BJ (cell line): Measurements from ENCODE around the gene TAX1BP1. TPM values are rescaled to one million over a fixed set of nuclear protein-coding genes. Genes with fewer than 3 reads are reported as not detected.

Experiments
- CTCF ChIA-PET: fragments of 350-600 bp; formaldehyde crosslinking; extraction: SDS; loops from one replicate; lab custom pipeline; 2021; ENCODE audit warnings: antibody characterized with exemption, inconsistent platforms; lab: Yijun Ruan, JAX
- POLR2A ChIA-PET: fragments of 300-600 bp; sonication (Branson Sonifier 250); formaldehyde crosslinking; extraction: SDS; loops from one replicate; lab custom pipeline; 2021; ENCODE audit warnings: antibody characterized with exemption; lab: Charles Lee
- DNase-seq: peaks from one replicate; pipeline ENCODE4 v3.0.0-alpha.2; 2011; ENCODE audit warnings: low read depth
- H3K27me3 ChIP-seq: 2 replicates; pipeline ENCODE4 v1.6.0; 2011; ENCODE audit warnings: low read length; ENCODE audit not compliant: control insufficient read depth, insufficient read depth
- H3K36me3 ChIP-seq: 2 replicates; pipeline ENCODE4 v1.5.1; 2011; ENCODE audit warnings: low read length; ENCODE audit not compliant: control insufficient read depth, insufficient read depth
- H3K4me3 ChIP-seq: 2 replicates; pipeline ENCODE4 v1.5.1; 2011; ENCODE audit warnings: low read depth, mild to moderate bottlenecking, control low read depth, low read length
- polyA plus RNA-seq: library from polyadenylated mRNA; depleted of rRNA; stranded (reverse); fragments of >200 nt; gene quantifications from 2 replicates; pipeline ENCODE4 v1.2.3, GENCODE V29; 2011
- TF ChIP-seq, protein P1 (sequence below): IDR thresholded peaks from 2 replicates; pipeline ENCODE4 v1.5.1; 2011; ENCODE audit warnings: low read depth, mild to moderate bottlenecking, control low read depth, inconsistent platforms, low read length, moderate library complexity; ENCODE audit not compliant: insufficient read depth

Gene TAX1BP1
- polyA plus RNA-seq, 1 experiment = 93.6 TPM

DNA sequence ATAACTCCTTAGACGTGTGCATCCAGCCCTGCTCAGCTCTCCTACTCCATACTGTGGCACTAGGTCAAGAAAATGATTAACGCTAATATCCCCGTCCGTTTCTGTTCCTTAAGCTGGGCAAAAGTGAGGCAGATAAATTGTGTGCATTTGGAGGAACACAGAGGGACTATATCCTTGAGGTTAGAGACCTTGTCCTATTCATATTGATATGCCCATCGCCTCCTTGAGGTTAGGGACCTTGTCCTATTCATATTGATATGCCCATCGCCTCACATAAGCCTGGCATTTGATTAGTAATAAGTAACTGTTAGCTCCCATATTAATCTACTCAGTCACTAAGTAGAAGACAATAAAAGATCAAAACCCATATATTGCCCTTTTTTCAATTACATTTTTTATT is 12.9 kb upstream of the TAX1BP1 start:
- CTCF ChIA-PET = no interaction called here

DNA sequence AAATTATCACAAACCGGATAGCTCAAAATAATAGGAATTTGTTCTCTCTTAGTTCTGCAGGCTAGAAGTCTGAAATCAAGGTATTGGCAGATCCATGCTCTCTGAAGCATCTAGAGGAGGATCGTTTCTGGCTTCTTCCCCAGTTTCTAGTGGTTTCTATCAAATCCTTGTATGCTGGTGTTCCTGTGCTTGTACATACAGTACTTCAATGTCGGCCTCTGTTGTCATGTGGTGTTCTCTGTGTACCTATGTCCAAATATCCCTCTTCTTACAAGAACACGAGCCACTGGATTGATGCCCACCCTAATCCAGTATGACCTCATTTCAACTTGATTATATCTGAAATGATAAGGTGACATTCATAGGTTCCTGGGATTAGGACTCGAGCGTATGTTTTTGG is 9.8 kb upstream of the TAX1BP1 start:
- ChIA-PET CTCF (interaction anchor here (1.3 kb wide), 1 partner anchor 9 kb away, joined by 4 read pairs; the partner anchor contains the start of gene TAX1BP1), POLR2A (no interaction called here)
- TF ChIP-seq, protein P1, sequence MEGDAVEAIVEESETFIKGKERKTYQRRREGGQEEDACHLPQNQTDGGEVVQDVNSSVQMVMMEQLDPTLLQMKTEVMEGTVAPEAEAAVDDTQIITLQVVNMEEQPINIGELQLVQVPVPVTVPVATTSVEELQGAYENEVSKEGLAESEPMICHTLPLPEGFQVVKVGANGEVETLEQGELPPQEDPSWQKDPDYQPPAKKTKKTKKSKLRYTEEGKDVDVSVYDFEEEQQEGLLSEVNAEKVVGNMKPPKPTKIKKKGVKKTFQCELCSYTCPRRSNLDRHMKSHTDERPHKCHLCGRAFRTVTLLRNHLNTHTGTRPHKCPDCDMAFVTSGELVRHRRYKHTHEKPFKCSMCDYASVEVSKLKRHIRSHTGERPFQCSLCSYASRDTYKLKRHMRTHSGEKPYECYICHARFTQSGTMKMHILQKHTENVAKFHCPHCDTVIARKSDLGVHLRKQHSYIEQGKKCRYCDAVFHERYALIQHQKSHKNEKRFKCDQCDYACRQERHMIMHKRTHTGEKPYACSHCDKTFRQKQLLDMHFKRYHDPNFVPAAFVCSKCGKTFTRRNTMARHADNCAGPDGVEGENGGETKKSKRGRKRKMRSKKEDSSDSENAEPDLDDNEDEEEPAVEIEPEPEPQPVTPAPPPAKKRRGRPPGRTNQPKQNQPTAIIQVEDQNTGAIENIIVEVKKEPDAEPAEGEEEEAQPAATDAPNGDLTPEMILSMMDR = no peak
- Histone ChIP-seq H3K27me3 (no peaks in the 10 kb centered on the region), H3K4me3 (no peak overlapping the region), H3K36me3 (no peaks in the 10 kb centered on the region)
- no peak for DNase-seq

More for the DNA sequence above, 12.9 kb upstream of the TAX1BP1 start:
- Histone ChIP-seq H3K27me3 (no peaks in the 10 kb centered on the region), H3K36me3 (no peaks in the 10 kb centered on the region; the same call in 1 of the 2 replicates), H3K4me3 (no peak overlapping the region)
- DNase-seq = no peak
- POLR2A ChIA-PET = no interaction called here
- TF ChIP-seq, protein P1 = no peak

DNA sequence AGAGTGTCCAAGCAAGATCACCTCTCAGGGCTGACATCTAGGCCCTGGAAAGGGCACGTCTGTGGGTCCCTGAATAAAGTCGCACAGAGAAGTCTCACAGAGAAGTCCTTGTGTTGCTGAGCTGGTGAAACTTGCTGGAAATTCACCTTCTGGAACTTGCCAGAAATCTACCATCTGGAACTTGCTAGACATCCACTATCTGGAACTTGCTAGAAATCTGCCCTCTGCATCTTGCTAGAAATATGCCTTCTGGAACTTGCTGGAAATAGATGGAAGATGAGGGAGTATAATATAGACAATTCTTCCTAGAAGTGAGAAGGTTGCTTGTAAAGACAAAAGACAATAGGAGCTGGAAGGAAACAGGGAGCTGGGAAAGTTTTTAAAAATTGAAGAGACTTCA is 5.4 kb upstream of the TAX1BP1 start:
- no peak for DNase-seq
- Histone ChIP-seq H3K27me3 (no peaks in the 10 kb centered on the region), H3K4me3 (no peak overlapping the region), H3K36me3 (no peaks in the 10 kb centered on the region)
- POLR2A ChIA-PET = no interaction called here
- TF ChIP-seq, protein P1 = no peak
- CTCF ChIA-PET = interaction anchor here (1.3 to 1.5 kb wide), 2 partner anchors 10 to 25 kb away, joined by 3 read pairs; no protein-coding TSS in a partner anchor

DNA sequence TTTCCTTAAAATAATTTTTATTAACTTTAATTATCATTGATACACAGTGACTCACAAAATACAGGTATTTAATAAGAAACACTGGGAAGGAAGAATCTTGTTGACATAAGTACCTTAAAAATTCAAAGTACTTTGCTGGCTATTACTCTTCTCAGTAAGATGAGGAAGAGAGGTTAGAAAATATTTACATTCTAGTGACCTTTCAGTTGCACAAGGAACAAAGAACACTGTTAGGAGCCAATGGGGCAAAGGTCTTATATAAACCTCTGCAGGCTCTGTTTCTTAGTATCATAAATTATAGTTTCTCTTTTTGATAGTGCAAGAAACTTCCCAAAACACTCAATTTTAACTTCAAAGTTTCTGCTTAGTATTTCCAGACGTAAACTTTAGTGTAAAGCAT is 4.8 kb upstream of the TAX1BP1 start:
- ChIA-PET CTCF (interaction anchor here (1.3 to 1.5 kb wide), 2 partner anchors 10 to 26 kb away, joined by 3 read pairs; no protein-coding TSS in a partner anchor), POLR2A (no interaction called here)
- Histone ChIP-seq H3K36me3 (no peaks in the 10 kb centered on the region), H3K27me3 (no peaks in the 10 kb centered on the region), H3K4me3 (no peak overlapping the region)
- TF ChIP-seq, protein P1 = no peak
- DNase-seq = no peak

DNA sequence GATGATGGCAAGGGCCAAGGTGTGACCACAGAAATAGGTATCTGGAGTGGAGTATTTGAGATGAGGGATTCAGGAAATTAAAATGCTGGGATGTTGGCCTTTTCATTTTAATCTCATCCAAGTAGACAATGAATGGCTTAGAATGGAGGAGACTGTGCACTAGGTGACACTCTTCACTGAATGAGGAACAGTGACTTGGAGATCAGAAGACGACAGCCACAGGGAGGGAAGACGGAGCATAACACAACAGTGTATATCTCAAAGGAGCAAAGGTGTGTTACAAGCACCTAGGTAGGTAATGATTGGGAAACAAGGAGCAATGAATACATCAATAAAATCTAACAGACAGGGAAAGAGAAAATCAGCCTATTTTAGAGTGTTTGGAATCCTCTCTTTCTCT is 4.1 kb upstream of the TAX1BP1 start:
- no peak for DNase-seq
- ChIA-PET CTCF (interaction anchor here (1.3 to 1.5 kb wide), 2 partner anchors 11 to 26 kb away, joined by 3 read pairs; no protein-coding TSS in a partner anchor), POLR2A (no interaction called here)
- Histone ChIP-seq H3K27me3 (no peaks in the 10 kb centered on the region), H3K36me3 (no peaks in the 10 kb centered on the region), H3K4me3 (no peak overlapping the region)
- TF ChIP-seq, protein P1 = no peak
